Fibroblast of gingiva (primary cell): ENCODE results near the gene CYB5A.

Experiments
- DNase-seq: peaks from one replicate; pipeline ENCODE4 v3.0.0-alpha.2; 2011; ENCODE audit warnings: low read depth

The CYB5A gene

GRCh38 chr18:74244554-74244953 is 47.2 kb downstream of the CYB5A start:
- no peak for DNase-seq

DNA sequence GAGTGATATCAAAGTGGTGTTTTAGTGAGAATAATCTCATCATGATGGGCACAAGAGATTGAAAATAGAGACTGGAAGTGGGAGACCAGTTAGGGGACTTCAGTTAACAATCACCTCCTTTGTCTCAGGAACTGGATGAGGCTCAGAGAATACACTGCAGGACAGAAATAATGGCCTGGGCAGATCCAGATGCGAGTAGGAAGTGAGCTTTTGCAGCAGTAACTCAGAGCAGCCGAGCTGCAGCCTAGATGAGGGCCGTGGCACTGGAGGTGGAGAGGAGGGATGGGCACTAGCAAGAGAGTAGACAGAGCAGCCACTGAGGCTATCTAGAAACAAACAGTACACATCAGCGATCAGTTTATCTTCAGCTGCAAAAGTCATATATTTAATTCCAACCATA is 48.6 kb downstream of the CYB5A start:
- no peak for DNase-seq

GRCh38 chr18:74242438-74243096 is 49.2 kb downstream of the CYB5A start:
- DNase-seq: no peak

- DNase-seq: no peak
Measured at GRCh38 chr18:74241970-74242369, 49.8 kb downstream of the CYB5A start.

DNA sequence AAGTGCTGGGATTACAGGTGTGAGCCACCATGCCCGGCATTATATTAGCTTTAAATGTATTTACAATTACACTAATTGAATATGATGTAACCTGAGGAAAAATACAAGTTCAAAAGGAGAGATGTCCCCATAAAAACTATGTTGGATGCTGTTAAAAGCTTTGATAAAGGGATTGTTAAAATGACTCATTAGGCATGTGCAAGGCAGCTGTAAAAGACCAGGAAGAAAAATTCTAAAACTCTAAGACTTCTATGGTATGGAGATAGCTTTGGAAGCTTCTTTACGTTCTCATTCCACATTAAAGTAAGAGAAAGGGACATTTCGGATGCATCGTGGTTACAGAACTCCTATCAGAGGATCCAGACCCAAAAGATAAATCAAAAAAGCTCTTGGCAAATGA is 50.3 kb downstream of the CYB5A start:
- DNase-seq: no peak

GRCh38 chr18:74239567-74239966 is 52.2 kb downstream of the CYB5A start:
- no peak for DNase-seq

GRCh38 chr18:74234326-74235171 is 57.2 kb downstream of the CYB5A start:
- peak; percentile 26 for DNase-seq

DNA sequence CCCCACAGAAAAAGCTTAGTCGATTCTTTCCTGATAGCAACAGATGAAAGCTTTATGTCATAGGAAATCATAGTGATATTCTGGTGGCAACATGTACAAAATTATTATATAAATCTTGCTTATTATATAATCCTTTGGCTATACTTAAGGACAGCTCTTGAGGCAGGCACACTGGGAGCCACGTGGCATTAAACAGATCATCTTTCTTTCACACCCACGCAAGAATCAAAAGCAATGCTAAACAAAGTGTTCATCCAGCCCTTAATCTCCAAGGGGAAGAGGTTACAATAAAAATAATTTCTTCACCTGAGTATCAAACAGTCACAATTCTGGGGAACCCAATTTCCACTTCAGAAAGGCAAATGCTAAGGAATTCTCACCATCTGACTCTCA is 57.8 kb downstream of the CYB5A start:
- no peak for DNase-seq

DNA sequence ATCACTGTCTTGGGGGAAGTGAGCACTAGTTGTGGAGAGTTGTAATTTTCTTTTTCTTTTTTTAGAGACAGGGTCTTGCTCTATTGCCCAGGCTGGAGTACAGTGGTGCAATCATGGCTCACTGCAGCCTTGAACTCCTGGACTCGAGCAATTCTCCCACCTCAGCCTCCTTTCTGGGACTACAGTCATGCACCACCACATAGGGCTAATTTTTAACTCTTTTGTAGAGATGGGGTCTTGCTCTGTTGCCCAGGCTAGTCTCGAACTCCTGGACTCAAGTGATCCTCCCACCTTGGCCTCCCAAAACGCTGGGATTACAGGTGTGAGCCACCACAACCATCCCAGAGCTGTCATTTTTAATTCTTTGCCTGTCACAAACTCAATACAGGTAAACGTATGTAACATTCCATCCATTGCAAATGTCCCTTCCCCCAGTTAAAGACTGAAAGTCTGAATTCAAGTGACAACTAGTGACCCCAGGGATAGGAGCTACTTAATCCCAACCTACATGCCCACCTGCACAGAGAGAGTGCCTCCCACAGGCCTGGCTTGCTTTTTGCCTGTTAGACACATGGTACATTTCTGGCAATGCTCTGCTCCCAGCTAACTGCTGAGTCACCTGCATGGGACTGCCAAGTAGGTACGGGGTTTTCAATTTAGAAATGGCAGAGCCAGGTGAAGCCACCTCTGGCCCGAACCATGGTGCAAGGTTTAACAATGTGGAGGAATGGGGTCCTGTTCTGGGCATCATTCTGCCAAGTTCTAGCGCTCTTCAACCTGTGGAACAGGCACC is 60.6 kb downstream of the CYB5A start:
- DNase-seq: no peak

DNA sequence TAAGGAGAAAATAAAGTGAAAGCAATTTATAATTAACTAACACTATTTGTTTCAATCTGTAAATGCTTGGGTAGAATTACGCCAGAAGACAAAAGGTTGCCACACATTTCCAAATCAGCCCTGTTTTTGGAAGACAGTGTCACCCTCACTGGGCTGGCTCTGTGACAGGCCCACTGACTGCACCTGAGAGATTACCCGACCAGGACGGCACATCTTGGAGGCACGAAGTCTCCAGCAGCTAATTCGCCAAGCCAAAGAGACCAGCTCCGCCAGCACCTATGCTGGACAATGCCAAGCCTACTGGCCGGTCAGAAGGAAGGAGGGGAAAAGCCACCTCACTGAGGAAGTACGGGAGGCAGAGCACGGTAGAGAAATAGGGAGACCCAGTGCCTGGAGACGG is 61.9 kb downstream of the CYB5A start:
- DNase-seq: no peak

DNA sequence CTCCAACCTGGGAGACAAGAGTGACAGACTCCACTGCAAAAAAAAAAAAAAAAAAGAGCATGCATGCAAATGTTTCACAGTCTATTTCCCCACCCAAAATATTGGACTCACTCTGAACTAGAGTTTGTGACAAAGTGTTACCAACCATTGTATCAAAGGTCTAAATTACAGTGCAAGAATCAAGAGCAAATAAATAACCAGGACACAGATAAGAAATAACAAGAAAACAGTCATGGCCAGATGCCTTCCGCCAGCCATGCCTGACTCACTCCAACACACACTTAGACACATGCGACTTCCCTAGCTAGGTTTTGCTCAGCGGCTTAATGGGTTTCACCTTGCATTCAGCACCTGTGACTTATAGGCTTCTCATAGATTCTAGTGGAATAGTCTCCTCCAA is 62.8 kb downstream of the CYB5A start:
- DNase-seq: no peak

- no peak for DNase-seq
Measured at GRCh38 chr18:74228312-74228711, 63.5 kb downstream of the CYB5A start.

GRCh38 chr18:74226666-74227065 is 65.1 kb downstream of the CYB5A start:
- DNase-seq: no peak

DNA sequence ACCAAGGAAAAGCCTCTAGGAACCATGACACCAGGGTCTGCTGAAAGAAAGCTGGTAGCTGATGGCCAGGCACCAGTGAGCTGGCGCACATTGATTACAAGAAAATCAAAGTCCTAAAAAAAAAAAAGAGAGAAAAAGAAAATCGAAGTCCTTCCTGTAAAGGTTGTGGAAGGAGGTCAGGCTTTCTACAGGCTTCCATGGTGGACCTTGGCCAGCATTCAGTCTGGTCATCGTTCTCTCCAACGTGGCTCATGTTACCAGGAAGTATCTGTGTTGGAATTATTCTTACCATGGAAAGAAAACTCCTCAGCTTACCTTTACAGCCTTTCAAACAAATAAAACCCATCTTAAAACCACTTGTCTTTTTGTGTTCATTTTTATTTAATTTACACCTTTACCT is 65.6 kb downstream of the CYB5A start:
- no peak for DNase-seq

- no peak for DNase-seq
Measured at GRCh38 chr18:74225193-74225840, 66.4 kb downstream of the CYB5A start.

DNA sequence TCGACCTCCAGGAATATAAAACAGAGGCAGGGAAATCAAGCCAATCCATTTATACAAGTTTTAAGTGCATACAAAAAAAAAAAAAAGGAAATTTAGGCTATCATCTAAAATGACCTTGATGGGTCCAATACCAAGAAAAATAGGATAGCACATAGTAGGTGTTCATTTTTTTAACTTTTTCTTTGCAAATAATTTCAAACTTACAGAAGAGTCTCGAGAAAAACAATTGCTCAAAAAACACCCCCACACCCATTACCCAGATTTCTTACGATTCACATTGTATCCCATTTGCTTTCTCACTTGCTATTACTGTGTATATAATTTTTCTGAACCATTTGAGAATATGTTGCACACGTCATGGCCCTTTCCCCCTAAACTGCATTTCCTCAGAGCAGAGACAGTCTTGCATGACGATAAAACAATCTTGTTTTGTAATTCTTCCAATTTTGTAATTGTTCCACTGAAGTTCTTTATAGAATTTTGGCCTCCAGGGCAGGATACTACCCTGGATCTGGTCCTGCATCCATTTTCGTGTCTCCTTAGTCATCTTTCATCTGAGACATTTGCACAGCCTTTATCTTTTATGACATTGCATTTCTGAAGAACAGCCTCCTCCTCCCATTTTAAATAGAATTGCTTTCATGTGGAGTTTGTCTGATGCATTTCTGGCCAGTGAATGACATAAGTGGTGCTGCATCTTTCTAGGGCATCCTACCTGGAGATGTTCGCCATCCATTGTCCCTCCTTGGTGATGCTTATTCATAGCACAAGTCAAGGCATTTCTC is 68.9 kb downstream of the CYB5A start:
- no peak for DNase-seq

DNA sequence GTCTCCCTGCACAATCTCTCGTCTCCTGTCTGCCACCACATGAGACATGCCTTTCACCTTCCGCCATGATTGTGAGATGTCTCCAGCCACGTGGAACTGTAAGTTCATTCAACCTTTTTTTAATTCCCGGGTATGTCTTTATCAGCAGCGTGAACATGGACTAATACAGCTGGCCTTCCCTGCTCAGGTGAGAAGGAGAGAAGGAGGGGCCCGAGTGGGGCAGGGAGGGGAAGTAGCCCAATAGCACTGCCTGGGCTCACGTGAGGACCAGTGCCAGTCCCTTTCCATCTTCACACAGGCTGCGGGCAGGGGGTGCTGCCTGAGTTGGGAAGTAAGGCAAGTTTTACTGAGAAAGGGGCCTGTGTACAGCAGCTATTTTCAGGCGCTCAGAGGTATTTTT is 70.7 kb downstream of the CYB5A start:
- DNase-seq: no peak

DNA sequence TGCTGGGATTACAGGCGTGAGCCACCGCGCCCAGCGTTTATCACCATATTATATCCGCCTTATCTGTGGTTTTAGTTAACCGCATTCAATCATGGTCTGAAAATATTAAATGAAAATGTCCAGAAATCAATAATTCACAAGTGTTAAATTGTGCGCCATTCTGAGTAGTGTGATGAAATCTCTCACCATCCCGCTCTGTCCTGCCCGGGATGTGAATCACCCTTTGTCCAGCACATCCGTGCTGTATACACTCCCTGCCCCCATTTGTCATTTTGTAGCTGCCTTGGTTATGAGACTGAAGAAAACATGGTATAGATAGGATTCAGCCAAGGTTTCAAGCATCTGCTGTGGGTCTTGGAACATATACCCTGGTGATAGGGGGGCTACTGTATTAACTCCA is 72.7 kb downstream of the CYB5A start:
- no peak for DNase-seq

DNA sequence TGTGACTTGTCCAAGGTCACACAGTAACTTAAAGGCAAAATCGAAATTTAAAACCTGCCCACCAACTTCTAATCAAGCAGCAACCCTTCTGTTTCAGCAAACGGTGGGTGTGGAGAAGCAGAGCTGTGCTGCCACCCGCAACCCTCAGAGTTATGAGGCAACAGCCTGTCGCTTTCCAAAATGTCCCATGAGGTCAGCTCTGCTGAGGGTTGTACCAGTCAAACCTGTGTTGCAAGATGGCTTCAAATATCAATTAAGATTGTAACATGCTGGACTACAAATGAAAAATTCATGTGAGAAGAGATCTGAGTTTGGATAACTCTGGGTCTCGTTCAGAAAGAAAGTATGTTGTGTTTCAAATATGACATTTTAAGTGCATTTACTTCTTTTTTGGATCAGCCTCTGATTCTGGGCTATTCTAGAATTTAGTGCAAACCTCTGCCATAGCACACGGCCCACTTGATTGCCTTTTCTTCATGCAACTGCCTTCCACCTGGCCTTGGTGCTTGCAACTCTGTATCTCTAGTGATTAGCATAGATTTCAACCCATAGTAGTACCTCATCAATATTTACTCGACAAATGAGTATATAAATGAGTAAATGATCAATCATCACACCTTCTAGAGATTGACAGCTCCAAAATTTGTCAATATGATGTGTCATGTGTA is 74.2 kb downstream of the CYB5A start:
- peak; percentile 27 for DNase-seq

DNA sequence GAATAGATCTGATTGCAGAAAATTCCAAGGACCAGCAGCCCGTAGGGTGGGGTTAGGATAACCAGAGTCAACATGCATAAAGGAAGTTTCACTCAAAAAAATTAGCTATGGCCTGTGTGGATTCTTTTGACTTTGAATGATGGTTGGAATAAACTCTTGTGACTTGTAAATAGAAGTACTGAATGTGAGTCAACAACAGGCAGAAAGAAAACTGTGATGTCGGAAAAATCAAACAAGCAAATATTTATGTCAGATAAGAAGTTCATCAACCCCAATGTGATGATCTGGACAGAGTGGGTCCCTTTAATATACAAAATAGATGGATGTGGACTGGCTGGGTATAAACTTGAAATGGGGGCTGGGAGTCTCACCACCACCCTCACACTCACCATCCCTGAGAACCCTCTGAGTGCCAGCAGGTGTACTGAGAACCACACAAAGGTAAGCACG is 75.1 kb downstream of the CYB5A start:
- no peak for DNase-seq

DNA sequence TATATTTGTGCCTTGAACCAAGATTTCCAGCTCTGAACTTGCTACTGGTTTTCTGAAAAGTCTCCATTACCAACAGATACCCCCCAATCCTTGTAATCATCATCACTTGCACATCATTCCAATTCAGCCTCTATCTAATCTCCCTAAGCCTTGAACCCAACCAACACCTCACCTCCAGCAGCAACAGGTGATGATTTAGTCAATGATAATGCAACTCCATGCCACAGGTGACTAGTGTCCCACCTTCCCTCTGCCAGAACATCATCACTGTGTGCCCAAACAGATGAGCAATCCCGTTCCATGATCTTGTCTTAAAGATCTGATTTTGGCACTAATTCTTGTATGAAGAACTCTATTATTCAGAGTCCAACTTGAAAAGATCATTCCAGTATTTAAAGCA is 75.9 kb downstream of the CYB5A start:
- DNase-seq: no peak
